Stomach (tissue), 9 donors: ENCODE results near the gene PSMD14. TPM values are rescaled to one million over a fixed set of nuclear protein-coding genes. Genes with fewer than 3 reads are reported as not detected.

ENCODE experiments used
- DNase-seq, 2 donors: peaks; one replicate each; pipeline versions ENCODE4 v3.0.0 to v3.0.0-alpha.2; 2013 to 2019
- H3K27ac ChIP-seq, 5 donors: fragments of 200-600 bp in 4 of 5; sonication (generic) in 4 of 5; one replicate each; pipeline ENCODE4 v1.5.1; 2013 to 2019; ENCODE audit warnings: mild to moderate bottlenecking in 1 of 5, moderate library complexity in 1 of 5
- H3K27me3 ChIP-seq, 3 donors: fragments of 200-600 bp; sonication (generic); one replicate each; pipeline ENCODE4 v1.5.1; 2017 to 2019; ENCODE audit warnings: mixed run types in 1 of 3
- H3K36me3 ChIP-seq, 4 donors: fragments of 200-600 bp; sonication (generic); 1 replicate in 3 of 4; 2 replicates in 1 of 4; pipeline ENCODE4 v1.5.1; 2016 to 2019
- H3K4me1 ChIP-seq, 4 donors: fragments of 200-600 bp; sonication (generic); one replicate each; pipeline ENCODE4 v1.5.1; 2016 to 2019
- H3K4me3 ChIP-seq, 4 donors: fragments of 200-600 bp; sonication (generic) in 3 of 4; one replicate each; pipeline ENCODE4 v1.5.1; 2016 to 2019; ENCODE audit warnings: mild to moderate bottlenecking in 1 of 4
- H3K9me3 ChIP-seq, 4 donors: fragments of 200-600 bp; sonication (generic); one replicate each; pipeline ENCODE4 v1.5.1; 2016 to 2019
- EP300 ChIP-seq: sonication (generic); formaldehyde crosslinking; IDR thresholded peaks from one replicate; pipeline ENCODE4 v1.6.1; 2017; ENCODE audit warnings: antibody characterized with exemption
- POLR2A ChIP-seq, 4 donors: fragments of 450-650 bp; IDR thresholded peaks; one replicate each; pipeline ENCODE4 v1.6.1; 2016; ENCODE audit warnings: antibody characterized with exemption in 4 of 4, control low read depth in 2 of 4, mild to moderate bottlenecking in 1 of 4, moderate library complexity in 1 of 4
- POLR2AphosphoS5 ChIP-seq, 3 donors: sonication (generic); formaldehyde crosslinking; IDR thresholded peaks; one replicate each; pipeline ENCODE4 v1.6.1; 2016; ENCODE audit warnings: antibody characterized with exemption in 3 of 3
- WGBS, 5 donors: extraction: QIAGEN DNeasy Blood & Tissue Kit in 3 of 5; methylation state at CpG; one replicate each; pipeline versions ENCODE4 v1.1.5 to v1.1.7; 2013 to 2018; 5-methylcytosine and 5-hydroxymethylcytosine counted together
- intact Hi-C: fragments of 100-400 bp; cut with DNase I; formaldehyde crosslinking; loops from one replicate; pipeline ENCODE4 v1.15.1; 2023; ENCODE audit warnings: low total_unique reads
- polyA plus RNA-seq, 3 donors: library from polyadenylated mRNA; stranded (reverse); fragments of 200-250 nt; gene quantifications; one replicate each; pipeline ENCODE4 v1.2.3, GENCODE V29; 2013
- total RNA-seq, 5 donors: library from RNA; depleted of rRNA; stranded (reverse); fragments of >200 nt; gene quantifications; one replicate each; pipeline versions ENCODE4 v1.1.0 to v1.2.3, GENCODE V29; 2014 to 2016
- TF ChIP-seq, protein P1 (sequence below), 7 experiments: fragments of 450-650 bp in 4 of 7; fragments of 200-600 bp in 3 of 7; sonication (generic) in 3 of 7; IDR thresholded peaks; one replicate each; pipeline ENCODE4 v1.5.1; 2016 to 2019; ENCODE audit warnings: antibody characterized with exemption in 7 of 7, control low read depth in 2 of 7, mild to moderate bottlenecking in 1 of 7
- donor health status: healthy with polysubstance abuse.
- donor health status: Bipolar disorder and iron deficiency.
- donor health status: healthy.

Gene PSMD14
- total and polyA plus RNA-seq, 8 donors = 2.9 to 47.2 (median 24.8) TPM

GRCh38 chr2:161312996-161313395, 4.8 kb downstream of the PSMD14 start:
- no peak for DNase-seq
- H3K36me3 ChIP-seq = peaks cover 0 to 5% (median 0%) of the 10 kb centered on the region in 4 donors
- no peaks in the 10 kb centered on the region for H3K9me3 ChIP-seq
- intact Hi-C loops = no loop called here
- TF ChIP-seq, protein P1, sequence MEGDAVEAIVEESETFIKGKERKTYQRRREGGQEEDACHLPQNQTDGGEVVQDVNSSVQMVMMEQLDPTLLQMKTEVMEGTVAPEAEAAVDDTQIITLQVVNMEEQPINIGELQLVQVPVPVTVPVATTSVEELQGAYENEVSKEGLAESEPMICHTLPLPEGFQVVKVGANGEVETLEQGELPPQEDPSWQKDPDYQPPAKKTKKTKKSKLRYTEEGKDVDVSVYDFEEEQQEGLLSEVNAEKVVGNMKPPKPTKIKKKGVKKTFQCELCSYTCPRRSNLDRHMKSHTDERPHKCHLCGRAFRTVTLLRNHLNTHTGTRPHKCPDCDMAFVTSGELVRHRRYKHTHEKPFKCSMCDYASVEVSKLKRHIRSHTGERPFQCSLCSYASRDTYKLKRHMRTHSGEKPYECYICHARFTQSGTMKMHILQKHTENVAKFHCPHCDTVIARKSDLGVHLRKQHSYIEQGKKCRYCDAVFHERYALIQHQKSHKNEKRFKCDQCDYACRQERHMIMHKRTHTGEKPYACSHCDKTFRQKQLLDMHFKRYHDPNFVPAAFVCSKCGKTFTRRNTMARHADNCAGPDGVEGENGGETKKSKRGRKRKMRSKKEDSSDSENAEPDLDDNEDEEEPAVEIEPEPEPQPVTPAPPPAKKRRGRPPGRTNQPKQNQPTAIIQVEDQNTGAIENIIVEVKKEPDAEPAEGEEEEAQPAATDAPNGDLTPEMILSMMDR (IDR thresholded peaks at IDR 0.05) = no peak
- TF ChIP-seq POLR2AphosphoS5 (IDR thresholded peaks at IDR 0.05) = no peak
- TF ChIP-seq EP300 = no peak
- TF ChIP-seq POLR2A (IDR thresholded peaks at IDR 0.05) = no peak
- no peak overlapping the region for H3K4me3 ChIP-seq
- no peaks in the 10 kb centered on the region for H3K27me3 ChIP-seq
- H3K4me1 ChIP-seq = peaks cover 4 to 25% (median 10%) of the 10 kb centered on the region in 4 donors
- 83 to 92% (median 86%) methylated on average over 3 of the region's 3 CpGs for WGBS, 5 donors
- no peak overlapping the region for H3K27ac ChIP-seq

DNA sequence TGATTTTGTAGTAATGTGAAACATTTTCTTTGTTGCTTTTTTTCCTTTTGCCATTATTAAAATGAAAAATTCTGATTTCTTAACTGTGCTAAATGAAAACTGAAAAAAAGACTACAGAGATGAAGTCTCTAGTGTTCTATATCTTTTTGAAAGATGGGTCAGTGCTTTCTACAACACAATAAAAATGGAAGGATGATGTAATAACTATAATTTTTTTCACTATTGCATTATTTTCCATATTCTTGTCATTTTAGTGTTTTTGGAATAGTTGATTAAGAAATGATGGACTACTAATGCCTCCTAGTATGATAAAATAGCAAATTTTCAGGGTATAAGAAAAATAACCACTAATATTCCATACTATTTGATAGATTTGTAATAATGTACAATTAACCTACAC, 7.2 kb downstream of the PSMD14 start:
- intact Hi-C loops = no loop called here
- Histone ChIP-seq H3K36me3 (peaks cover 0 to 5% (median 0%) of the 10 kb centered on the region in 4 donors), H3K27me3 (no peaks in the 10 kb centered on the region), H3K4me1 (peaks cover 0 to 10% (median 5%) of the 10 kb centered on the region in 4 donors), H3K27ac (no peak overlapping the region), H3K9me3 (no peaks in the 10 kb centered on the region), H3K4me3 (no peak overlapping the region)
- DNase-seq = no peak
- TF ChIP-seq, protein P1 (IDR thresholded peaks at IDR 0.05) = no peak
- TF ChIP-seq POLR2A (IDR thresholded peaks at IDR 0.05) = no peak
- no peak for TF ChIP-seq POLR2AphosphoS5 (IDR thresholded peaks at IDR 0.05)
- TF ChIP-seq EP300 = no peak

- no peaks in the 10 kb centered on the region for H3K9me3 ChIP-seq
- no peak for DNase-seq
- intact Hi-C loops = no loop called here
- no peak for TF ChIP-seq EP300
- TF ChIP-seq, protein P1 (IDR thresholded peaks at IDR 0.05) = no peak
- TF ChIP-seq POLR2AphosphoS5 (IDR thresholded peaks at IDR 0.05) = no peak
- no peak overlapping the region for H3K27ac ChIP-seq
- H3K36me3 ChIP-seq = peaks cover 0 to 15% (median 9%) of the 10 kb centered on the region in 4 donors
- peaks cover 0 to 9% (median 2%) of the 10 kb centered on the region in 4 donors for H3K4me1 ChIP-seq
- H3K4me3 ChIP-seq = no peak overlapping the region
- no peaks in the 10 kb centered on the region for H3K27me3 ChIP-seq
Observed at GRCh38 chr2:161316701-161317100, 8.5 kb downstream of the PSMD14 start.

DNA sequence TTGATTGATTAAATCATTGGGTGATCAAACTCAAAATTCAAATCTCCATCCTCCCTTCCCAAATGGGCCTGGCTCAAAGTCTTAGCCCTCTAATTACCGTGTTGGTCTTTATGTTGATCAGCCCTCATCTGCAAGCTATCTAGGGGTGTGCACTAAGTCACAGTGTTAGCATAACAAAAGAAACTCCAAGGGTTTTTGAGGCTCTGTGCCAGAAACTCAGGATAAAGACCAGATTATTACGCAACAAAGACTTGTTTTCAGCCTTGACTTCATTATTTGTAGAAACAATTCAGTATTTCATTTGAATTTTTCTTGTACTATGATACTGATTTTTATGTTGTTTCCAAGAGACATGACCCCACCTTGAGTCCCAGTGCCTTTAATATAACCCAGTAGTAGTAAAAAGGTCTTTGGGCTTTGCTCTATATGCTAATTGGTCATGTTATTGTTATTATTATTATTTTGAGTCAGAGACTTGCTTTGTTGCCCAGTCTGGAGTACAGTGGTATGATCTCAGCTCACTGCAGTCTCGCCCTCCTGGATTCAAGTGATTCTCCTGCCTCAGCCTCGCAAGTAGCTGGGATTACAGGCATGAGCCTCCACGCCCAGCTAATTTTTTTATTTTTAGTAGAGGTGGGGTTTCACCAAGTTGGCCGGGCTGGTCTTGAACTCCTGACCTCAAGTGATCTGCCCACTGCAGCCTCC, 13.9 kb downstream of the PSMD14 start:
- no peak for TF ChIP-seq EP300
- TF ChIP-seq POLR2AphosphoS5 (IDR thresholded peaks at IDR 0.05) = no peak
- TF ChIP-seq, protein P1 (IDR thresholded peaks at IDR 0.05) = no peak
- TF ChIP-seq POLR2A (IDR thresholded peaks at IDR 0.05) = no peak
- WGBS, 5 donors = 84 to 92% (median 88%) methylated on average over 6 of the region's 6 CpGs
- intact Hi-C loops = no loop called here
- H3K4me1 ChIP-seq = peaks cover 0 to 24% (median 2%) of the 10 kb centered on the region in 4 donors
- no peaks in the 10 kb centered on the region for H3K9me3 ChIP-seq
- H3K27ac ChIP-seq = no peak overlapping the region
- peaks cover 0 to 38% (median 26%) of the 10 kb centered on the region in 4 donors for H3K36me3 ChIP-seq
- H3K27me3 ChIP-seq = no peaks in the 10 kb centered on the region
- DNase-seq = no peak
- no peak overlapping the region for H3K4me3 ChIP-seq
